HEK293 (cell line): Measurements from ENCODE around the gene SLC7A10.

Experiments used
- CTCF ChIA-PET: fragments of 350-600 bp; formaldehyde crosslinking; extraction: SDS; loops from one replicate; lab custom pipeline; 2021; ENCODE audit warnings: antibody characterized with exemption; lab: Yijun Ruan, JAX
- POLR2A ChIA-PET: fragments of 300-600 bp; formaldehyde crosslinking; extraction: SDS; loops from one replicate; lab custom pipeline; 2020; ENCODE audit warnings: antibody characterized with exemption, inconsistent platforms; lab: Yijun Ruan, JAX
- H3K27ac ChIP-seq: fragments of 200-500 bp; sonication (Bioruptor generic); 2 replicates; pipeline ENCODE4 v1.5.1; 2014; ENCODE audit warnings: low read depth, low read length, control low read depth, inconsistent platforms; ENCODE audit errors: extremely low read depth
- H3K36me3 ChIP-seq, 2 experiments: fragments of 200-500 bp in 1 of 2; sonication (Bioruptor generic) in 1 of 2; 1 replicate in 1 of 2; 2 replicates in 1 of 2; pipeline ENCODE4 v1.5.1; 2014 to 2017; ENCODE audit warnings: inconsistent platforms in 2 of 2, low read length in 2 of 2; ENCODE audit not compliant: control insufficient read depth in 2 of 2, insufficient read depth in 1 of 2
- H3K4me1 ChIP-seq: fragments of 200-500 bp; sonication (Bioruptor generic); 2 replicates; pipeline ENCODE4 v1.5.1; 2014; ENCODE audit warnings: mild to moderate bottlenecking, low read length, inconsistent platforms; ENCODE audit not compliant: control insufficient read depth, insufficient read depth
- H3K4me3 ChIP-seq: 2 replicates; pipeline ENCODE4 v1.5.1; 2011; ENCODE audit warnings: low read depth, mild to moderate bottlenecking, control low read depth, low read length, moderate library complexity
- H3K9me3 ChIP-seq: fragments of 200-500 bp; sonication (Bioruptor generic); 2 replicates; pipeline ENCODE4 v1.5.1; 2014; ENCODE audit warnings: low read depth, low read length, inconsistent platforms; ENCODE audit not compliant: control insufficient read depth, insufficient read depth
- KLF16 ChIP-seq: fragments of 450-650 bp; formaldehyde crosslinking; IDR thresholded peaks from 2 replicates; pipeline ENCODE4 v1.5.1; 2017; ENCODE audit warnings: missing biosample characterization, missing genetic modification characterization
- ZIC2 ChIP-seq: fragments of 450-650 bp; formaldehyde crosslinking; IDR thresholded peaks from 2 replicates; pipeline ENCODE4 v1.5.1; 2016; ENCODE audit warnings: missing biosample characterization, missing genetic modification characterization
- ZNF133 ChIP-seq: fragments of 450-650 bp; formaldehyde crosslinking; IDR thresholded peaks from 2 replicates; pipeline ENCODE4 v1.5.1; 2016; ENCODE audit warnings: missing biosample characterization, missing genetic modification characterization
- ZNF157 ChIP-seq: fragments of 450-650 bp; formaldehyde crosslinking; IDR thresholded peaks from 2 replicates; pipeline ENCODE4 v1.5.1; 2016; ENCODE audit warnings: missing biosample characterization, missing genetic modification characterization
- ZNF211 ChIP-seq: fragments of 450-650 bp; formaldehyde crosslinking; IDR thresholded peaks from 2 replicates; pipeline ENCODE4 v1.5.1; 2016; ENCODE audit warnings: low read depth, missing biosample characterization, missing genetic modification characterization
- ZNF266 ChIP-seq: fragments of 450-650 bp; formaldehyde crosslinking; IDR thresholded peaks from 2 replicates; pipeline ENCODE4 v1.5.1; 2016; ENCODE audit warnings: missing biosample characterization, missing genetic modification characterization, low read depth
- ZNF324 ChIP-seq: fragments of 450-650 bp; formaldehyde crosslinking; IDR thresholded peaks from 2 replicates; pipeline ENCODE4 v1.5.1; 2016; ENCODE audit warnings: missing biosample characterization, missing genetic modification characterization
- ZNF366 ChIP-seq: fragments of 450-650 bp; formaldehyde crosslinking; conservative IDR thresholded peaks from 2 replicates; pipeline ENCODE4 v1.5.1; 2016; ENCODE audit warnings: missing biosample characterization, missing genetic modification characterization
- ZNF433 ChIP-seq: fragments of 450-650 bp; formaldehyde crosslinking; IDR thresholded peaks from 2 replicates; pipeline ENCODE4 v1.5.1; 2016; ENCODE audit warnings: missing biosample characterization, missing genetic modification characterization, low read depth
- ZNF513 ChIP-seq: fragments of 450-650 bp; IDR thresholded peaks from 2 replicates; pipeline ENCODE4 v1.5.1; 2018; ENCODE audit warnings: missing biosample characterization, missing genetic modification characterization
- ZNF560 ChIP-seq: fragments of 450-650 bp; formaldehyde crosslinking; IDR thresholded peaks from 2 replicates; pipeline ENCODE4 v1.5.1; 2017; ENCODE audit warnings: missing biosample characterization, missing genetic modification characterization, borderline replicate concordance
- TF ChIP-seq, protein P1 (sequence below): fragments of 450-650 bp; formaldehyde crosslinking; conservative IDR thresholded peaks from 2 replicates; pipeline ENCODE4 v1.5.1; 2016; ENCODE audit warnings: low read depth, missing biosample characterization, missing genetic modification characterization
- TF ChIP-seq, protein P2 (sequence below): fragments of 450-650 bp; formaldehyde crosslinking; IDR thresholded peaks from 2 replicates; pipeline ENCODE4 v1.5.1; 2017; ENCODE audit warnings: missing biosample characterization, missing genetic modification characterization
- TF ChIP-seq, protein P3 (sequence below): fragments of 450-650 bp; formaldehyde crosslinking; IDR thresholded peaks from 2 replicates; pipeline ENCODE4; 2016; ENCODE audit warnings: missing biosample characterization, missing genetic modification characterization
- TF ChIP-seq, protein P4 (sequence below): fragments of 450-650 bp; formaldehyde crosslinking; IDR thresholded peaks from 2 replicates; pipeline ENCODE4 v1.5.1; 2016; ENCODE audit warnings: missing biosample characterization, missing genetic modification characterization
- TF ChIP-seq, protein P5 (sequence below): fragments of 450-650 bp; formaldehyde crosslinking; IDR thresholded peaks from 2 replicates; pipeline ENCODE4 v1.5.1; 2017; ENCODE audit warnings: missing biosample characterization, missing genetic modification characterization
- TF ChIP-seq, protein P6 (sequence below): fragments of 450-650 bp; formaldehyde crosslinking; IDR thresholded peaks from 2 replicates; pipeline ENCODE4 v1.5.1; 2016; ENCODE audit warnings: missing biosample characterization, missing genetic modification characterization

The SLC7A10 gene

DNA sequence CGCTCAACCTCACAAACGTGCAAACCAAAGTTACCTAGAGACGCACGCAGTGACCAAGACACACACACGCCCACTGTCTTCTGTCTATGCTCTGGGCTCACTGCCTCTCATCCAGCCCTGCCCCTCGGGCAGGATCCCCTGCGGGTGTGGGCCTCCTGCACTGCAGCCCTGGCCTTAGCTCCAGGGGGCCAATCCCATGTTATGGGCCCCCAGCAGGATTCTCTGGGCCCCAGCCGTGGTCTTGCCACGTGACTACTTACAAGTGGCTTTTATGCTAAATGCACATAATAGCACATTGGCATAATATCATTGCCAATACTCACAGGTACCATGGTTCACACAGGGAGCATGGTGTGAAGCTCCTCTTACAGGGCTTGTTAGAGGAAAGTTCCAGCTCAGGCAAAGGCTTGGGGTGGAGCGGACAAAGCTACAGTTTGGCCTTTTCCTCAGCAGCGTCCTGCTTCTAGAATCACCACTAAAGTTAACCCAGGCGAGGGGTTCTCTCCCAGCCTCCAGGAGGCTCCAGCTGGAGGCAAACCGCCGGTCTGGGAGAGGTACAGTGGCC is 39.3 kb upstream of the SLC7A10 start (continued):
- TF ChIP-seq, protein P1, sequence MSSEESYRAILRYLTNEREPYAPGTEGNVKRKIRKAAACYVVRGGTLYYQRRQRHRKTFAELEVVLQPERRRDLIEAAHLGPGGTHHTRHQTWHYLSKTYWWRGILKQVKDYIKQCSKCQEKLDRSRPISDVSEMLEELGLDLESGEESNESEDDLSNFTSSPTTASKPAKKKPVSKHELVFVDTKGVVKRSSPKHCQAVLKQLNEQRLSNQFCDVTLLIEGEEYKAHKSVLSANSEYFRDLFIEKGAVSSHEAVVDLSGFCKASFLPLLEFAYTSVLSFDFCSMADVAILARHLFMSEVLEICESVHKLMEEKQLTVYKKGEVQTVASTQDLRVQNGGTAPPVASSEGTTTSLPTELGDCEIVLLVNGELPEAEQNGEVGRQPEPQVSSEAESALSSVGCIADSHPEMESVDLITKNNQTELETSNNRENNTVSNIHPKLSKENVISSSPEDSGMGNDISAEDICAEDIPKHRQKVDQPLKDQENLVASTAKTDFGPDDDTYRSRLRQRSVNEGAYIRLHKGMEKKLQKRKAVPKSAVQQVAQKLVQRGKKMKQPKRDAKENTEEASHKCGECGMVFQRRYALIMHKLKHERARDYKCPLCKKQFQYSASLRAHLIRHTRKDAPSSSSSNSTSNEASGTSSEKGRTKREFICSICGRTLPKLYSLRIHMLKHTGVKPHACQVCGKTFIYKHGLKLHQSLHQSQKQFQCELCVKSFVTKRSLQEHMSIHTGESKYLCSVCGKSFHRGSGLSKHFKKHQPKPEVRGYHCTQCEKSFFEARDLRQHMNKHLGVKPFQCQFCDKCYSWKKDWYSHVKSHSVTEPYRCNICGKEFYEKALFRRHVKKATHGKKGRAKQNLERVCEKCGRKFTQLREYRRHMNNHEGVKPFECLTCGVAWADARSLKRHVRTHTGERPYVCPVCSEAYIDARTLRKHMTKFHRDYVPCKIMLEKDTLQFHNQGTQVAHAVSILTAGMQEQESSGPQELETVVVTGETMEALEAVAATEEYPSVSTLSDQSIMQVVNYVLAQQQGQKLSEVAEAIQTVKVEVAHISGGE (tag by site-specific recombination), result no peak
- no peak for TF ChIP-seq ZNF433 (tag by site-specific recombination)
- TF ChIP-seq, protein P2, sequence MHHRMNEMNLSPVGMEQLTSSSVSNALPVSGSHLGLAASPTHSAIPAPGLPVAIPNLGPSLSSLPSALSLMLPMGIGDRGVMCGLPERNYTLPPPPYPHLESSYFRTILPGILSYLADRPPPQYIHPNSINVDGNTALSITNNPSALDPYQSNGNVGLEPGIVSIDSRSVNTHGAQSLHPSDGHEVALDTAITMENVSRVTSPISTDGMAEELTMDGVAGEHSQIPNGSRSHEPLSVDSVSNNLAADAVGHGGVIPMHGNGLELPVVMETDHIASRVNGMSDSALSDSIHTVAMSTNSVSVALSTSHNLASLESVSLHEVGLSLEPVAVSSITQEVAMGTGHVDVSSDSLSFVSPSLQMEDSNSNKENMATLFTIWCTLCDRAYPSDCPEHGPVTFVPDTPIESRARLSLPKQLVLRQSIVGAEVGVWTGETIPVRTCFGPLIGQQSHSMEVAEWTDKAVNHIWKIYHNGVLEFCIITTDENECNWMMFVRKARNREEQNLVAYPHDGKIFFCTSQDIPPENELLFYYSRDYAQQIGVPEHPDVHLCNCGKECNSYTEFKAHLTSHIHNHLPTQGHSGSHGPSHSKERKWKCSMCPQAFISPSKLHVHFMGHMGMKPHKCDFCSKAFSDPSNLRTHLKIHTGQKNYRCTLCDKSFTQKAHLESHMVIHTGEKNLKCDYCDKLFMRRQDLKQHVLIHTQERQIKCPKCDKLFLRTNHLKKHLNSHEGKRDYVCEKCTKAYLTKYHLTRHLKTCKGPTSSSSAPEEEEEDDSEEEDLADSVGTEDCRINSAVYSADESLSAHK (tag by site-specific recombination), result no peak
- TF ChIP-seq ZNF157 (tag by site-specific recombination), result no peak
- no peak for TF ChIP-seq ZNF324 (tag by site-specific recombination)
- TF ChIP-seq ZIC2, result peak; percentile 100
- TF ChIP-seq, all 188 proteins: peak for 8

DNA sequence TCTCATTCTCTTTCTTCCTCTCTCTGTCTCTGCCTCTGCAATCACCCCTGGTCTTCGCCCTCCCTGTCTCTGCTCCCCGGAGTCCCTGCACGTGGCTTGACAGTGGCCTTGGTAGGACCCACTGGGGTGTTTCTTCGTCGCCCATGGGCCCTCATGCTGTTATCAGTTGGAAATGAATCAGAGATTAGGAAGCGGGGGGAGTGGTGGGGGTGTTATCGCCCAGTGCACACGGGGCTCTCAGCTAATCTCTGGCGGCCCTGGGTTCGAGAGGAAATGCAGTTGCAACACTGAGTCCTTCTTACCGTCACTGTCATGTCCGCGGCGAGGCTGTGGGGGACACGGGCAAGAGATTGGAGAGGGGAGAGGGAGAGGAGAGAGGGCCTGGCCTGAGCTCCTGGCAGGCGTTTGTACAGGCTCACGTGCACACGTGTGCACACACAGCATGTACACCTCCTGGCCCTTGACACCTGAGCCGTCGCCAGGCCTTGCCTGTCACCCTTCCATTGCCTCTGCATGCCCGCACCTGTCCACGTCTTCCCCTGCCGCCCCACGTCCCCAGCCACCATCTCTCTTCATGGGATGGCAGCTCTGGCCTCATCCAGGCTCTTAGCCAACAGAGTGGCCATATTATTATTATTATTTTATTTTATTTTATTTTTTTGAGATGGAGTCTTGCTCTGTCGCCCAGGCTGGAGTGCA is 37.8 kb upstream of the SLC7A10 start:
- Histone ChIP-seq H3K9me3 (no peaks in the 10 kb centered on the region; the same call in 1 of the 2 replicates), H3K4me1 (no peaks in the 10 kb centered on the region; the same call in 1 of the 2 replicates)
- TF ChIP-seq ZNF366 (tag by site-specific recombination), result 0 out of 2 replicates have a peak, but pooled peaks have one; percentile 13
- TF ChIP-seq ZNF266 (tag by site-specific recombination), result no peak
- no peak for TF ChIP-seq KLF16
- no peak for TF ChIP-seq ZNF560 (tag by site-specific recombination)
- TF ChIP-seq, protein P3, sequence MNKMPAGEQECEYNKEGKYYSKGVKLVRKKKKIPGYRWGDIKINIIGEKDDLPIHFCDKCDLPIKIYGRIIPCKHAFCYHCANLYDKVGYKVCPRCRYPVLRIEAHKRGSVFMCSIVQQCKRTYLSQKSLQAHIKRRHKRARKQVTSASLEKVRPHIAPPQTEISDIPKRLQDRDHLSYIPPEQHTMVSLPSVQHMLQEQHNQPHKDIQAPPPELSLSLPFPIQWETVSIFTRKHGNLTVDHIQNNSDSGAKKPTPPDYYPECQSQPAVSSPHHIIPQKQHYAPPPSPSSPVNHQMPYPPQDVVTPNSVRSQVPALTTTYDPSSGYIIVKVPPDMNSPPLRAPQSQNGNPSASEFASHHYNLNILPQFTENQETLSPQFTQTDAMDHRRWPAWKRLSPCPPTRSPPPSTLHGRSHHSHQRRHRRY (tag by site-specific recombination), result 0 out of 2 replicates have a peak, but pooled peaks have one; percentile 50
- TF ChIP-seq ZIC2, result peak; percentile 63
- TF ChIP-seq, protein P4, sequence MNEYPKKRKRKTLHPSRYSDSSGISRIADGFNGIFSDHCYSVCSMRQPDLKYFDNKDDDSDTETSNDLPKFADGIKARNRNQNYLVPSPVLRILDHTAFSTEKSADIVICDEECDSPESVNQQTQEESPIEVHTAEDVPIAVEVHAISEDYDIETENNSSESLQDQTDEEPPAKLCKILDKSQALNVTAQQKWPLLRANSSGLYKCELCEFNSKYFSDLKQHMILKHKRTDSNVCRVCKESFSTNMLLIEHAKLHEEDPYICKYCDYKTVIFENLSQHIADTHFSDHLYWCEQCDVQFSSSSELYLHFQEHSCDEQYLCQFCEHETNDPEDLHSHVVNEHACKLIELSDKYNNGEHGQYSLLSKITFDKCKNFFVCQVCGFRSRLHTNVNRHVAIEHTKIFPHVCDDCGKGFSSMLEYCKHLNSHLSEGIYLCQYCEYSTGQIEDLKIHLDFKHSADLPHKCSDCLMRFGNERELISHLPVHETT (tag by site-specific recombination), result no peak
- TF ChIP-seq ZNF211 (tag by site-specific recombination), result no peak
- TF ChIP-seq, protein P5, sequence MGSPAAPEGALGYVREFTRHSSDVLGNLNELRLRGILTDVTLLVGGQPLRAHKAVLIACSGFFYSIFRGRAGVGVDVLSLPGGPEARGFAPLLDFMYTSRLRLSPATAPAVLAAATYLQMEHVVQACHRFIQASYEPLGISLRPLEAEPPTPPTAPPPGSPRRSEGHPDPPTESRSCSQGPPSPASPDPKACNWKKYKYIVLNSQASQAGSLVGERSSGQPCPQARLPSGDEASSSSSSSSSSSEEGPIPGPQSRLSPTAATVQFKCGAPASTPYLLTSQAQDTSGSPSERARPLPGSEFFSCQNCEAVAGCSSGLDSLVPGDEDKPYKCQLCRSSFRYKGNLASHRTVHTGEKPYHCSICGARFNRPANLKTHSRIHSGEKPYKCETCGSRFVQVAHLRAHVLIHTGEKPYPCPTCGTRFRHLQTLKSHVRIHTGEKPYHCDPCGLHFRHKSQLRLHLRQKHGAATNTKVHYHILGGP (tag by site-specific recombination), result no peak
- TF ChIP-seq, protein P6, sequence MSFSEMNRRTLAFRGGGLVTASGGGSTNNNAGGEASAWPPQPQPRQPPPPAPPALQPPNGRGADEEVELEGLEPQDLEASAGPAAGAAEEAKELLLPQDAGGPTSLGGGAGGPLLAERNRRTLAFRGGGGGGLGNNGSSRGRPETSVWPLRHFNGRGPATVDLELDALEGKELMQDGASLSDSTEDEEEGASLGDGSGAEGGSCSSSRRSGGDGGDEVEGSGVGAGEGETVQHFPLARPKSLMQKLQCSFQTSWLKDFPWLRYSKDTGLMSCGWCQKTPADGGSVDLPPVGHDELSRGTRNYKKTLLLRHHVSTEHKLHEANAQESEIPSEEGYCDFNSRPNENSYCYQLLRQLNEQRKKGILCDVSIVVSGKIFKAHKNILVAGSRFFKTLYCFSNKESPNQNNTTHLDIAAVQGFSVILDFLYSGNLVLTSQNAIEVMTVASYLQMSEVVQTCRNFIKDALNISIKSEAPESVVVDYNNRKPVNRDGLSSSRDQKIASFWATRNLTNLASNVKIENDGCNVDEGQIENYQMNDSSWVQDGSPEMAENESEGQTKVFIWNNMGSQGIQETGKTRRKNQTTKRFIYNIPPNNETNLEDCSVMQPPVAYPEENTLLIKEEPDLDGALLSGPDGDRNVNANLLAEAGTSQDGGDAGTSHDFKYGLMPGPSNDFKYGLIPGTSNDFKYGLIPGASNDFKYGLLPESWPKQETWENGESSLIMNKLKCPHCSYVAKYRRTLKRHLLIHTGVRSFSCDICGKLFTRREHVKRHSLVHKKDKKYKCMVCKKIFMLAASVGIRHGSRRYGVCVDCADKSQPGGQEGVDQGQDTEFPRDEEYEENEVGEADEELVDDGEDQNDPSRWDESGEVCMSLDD (tag by site-specific recombination), result no peak
- TF ChIP-seq ZNF513 (tag by site-specific recombination), result no peak
- TF ChIP-seq ZNF133, result 0 out of 2 replicates have a peak, but pooled peaks have one; percentile 14
- TF ChIP-seq, all 188 proteins: peak for 4
- ChIA-PET POLR2A (no interaction called here), CTCF (no interaction called here)
- no peak overlapping the region for H3K4me3 ChIP-seq
- no peaks in the 10 kb centered on the region; a peak in 1 of 3 replicates for H3K36me3 ChIP-seq
- H3K27ac ChIP-seq, result no peak overlapping the region
